Gastroesophageal sphincter (tissue), 4 donors: ENCODE results near the gene ANKS6. TPM values are rescaled to one million over a fixed set of nuclear protein-coding genes. Genes with fewer than 3 reads are reported as not detected.

ENCODE experiments used
- ATAC-seq: fragments of 150-250 bp; one replicate; pipeline ENCODE4 v1.9.1; 2016; ENCODE audit warnings: mild to moderate bottlenecking, moderate library complexity
- H3K27ac ChIP-seq, 4 donors: fragments of 200-600 bp; sonication (generic) in 3 of 4; 1 replicate in 3 of 4; 2 replicates in 1 of 4; pipeline ENCODE4 v1.5.1; 2016 to 2019
- H3K27me3 ChIP-seq: fragments of 200-600 bp; sonication (generic); one replicate; pipeline ENCODE4 v1.5.1; 2019
- H3K36me3 ChIP-seq, 2 donors: fragments of 200-600 bp; sonication (generic); one replicate each; pipeline ENCODE4 v1.5.1; 2019; ENCODE audit warnings: control low read depth in 1 of 2
- H3K4me1 ChIP-seq, 3 donors: fragments of 200-600 bp; sonication (generic); 1 replicate in 2 of 3; 2 replicates in 1 of 3; pipeline ENCODE4 v1.5.1; 2016 to 2019; ENCODE audit warnings: control low read depth in 2 of 3
- H3K4me3 ChIP-seq, 2 donors: fragments of 200-600 bp; sonication (generic); one replicate each; pipeline ENCODE4 v1.5.1; 2019; ENCODE audit warnings: mild to moderate bottlenecking in 1 of 2, moderate library complexity in 1 of 2
- H3K9me3 ChIP-seq, 3 donors: fragments of 200-600 bp; sonication (generic); one replicate each; pipeline ENCODE4 v1.5.1; 2017 to 2019; ENCODE audit warnings: control low read depth in 2 of 3
- CTCF ChIP-seq, 4 experiments: fragments of 200-600 bp in 2 of 4; fragments of 450-650 bp in 2 of 4; sonication (generic) in 1 of 4; IDR thresholded peaks; one replicate each; pipeline ENCODE4 v1.5.1; 2017 to 2019; ENCODE audit warnings: antibody characterized with exemption in 4 of 4, mild to moderate bottlenecking in 2 of 4, moderate library complexity in 2 of 4
- EP300 ChIP-seq: sonication (generic); formaldehyde crosslinking; IDR thresholded peaks from one replicate; pipeline ENCODE4 v1.6.1; 2017; ENCODE audit warnings: antibody characterized with exemption, mild to moderate bottlenecking
- POLR2A ChIP-seq, 2 donors: fragments of 450-650 bp; IDR thresholded peaks; one replicate each; pipeline ENCODE4 v1.6.1; 2017; ENCODE audit warnings: antibody characterized with exemption in 2 of 2, mild to moderate bottlenecking in 2 of 2, moderate library complexity in 1 of 2
- POLR2AphosphoS5 ChIP-seq: sonication (generic); formaldehyde crosslinking; IDR thresholded peaks from one replicate; pipeline ENCODE4 v1.6.1; 2017; ENCODE audit warnings: antibody characterized with exemption
- WGBS, 2 donors: methylation state at CpG; one replicate each; pipeline ENCODE4 v1.1.5; 2018; ENCODE audit warnings: low coverage in 1 of 2; 5-methylcytosine and 5-hydroxymethylcytosine counted together
- total RNA-seq, 4 donors: library from RNA; depleted of rRNA; stranded (reverse); fragments of >200 nt; gene quantifications; one replicate each; pipeline ENCODE4 v1.1.0, GENCODE V29; 2016

The ANKS6 gene
- total RNA-seq, 4 donors from 2014 or later, result 17.6 to 38.4 (median 22.8) TPM

DNA sequence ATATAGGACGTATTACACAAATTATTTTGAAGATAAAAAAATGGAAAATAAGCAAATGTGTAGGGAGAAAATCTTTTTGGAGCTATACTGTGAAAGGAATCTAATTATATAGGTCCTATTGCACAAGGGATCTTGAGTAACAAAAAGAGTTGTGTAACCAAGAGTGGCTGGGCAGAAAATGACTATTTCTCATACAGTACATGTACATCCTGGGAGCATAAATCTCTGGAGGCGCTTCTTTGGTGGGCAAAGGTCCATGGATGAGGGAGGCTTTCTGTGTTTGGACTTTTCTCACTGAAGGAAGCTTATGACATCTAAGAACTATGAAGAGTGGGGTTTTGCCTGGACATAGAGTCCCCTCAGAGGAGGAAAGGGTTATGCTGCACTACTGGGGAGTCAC lies 29.8 kb downstream of the ANKS6 start:
- WGBS, 2 donors, result 83 to 93% methylated on average over 2 of the region's 2 CpGs
- H3K36me3 ChIP-seq, result peaks cover 0 to 95% of the 10 kb centered on the region in 2 donors

GRCh38 chr9:98765256-98765655 lies 31.1 kb downstream of the ANKS6 start:
- Histone ChIP-seq H3K4me1 (no peaks in the 10 kb centered on the region), H3K27me3 (no peaks in the 10 kb centered on the region), H3K9me3 (peaks cover 0 to 10% (median 0%) of the 10 kb centered on the region in 3 donors), H3K27ac (no peak overlapping the region), H3K36me3 (peaks cover 0 to 95% of the 10 kb centered on the region in 2 donors), H3K4me3 (no peak overlapping the region)
- no peak for ATAC-seq
- 89 to 91% methylated on average over 1 of the region's 1 CpG for WGBS, 2 donors
- TF ChIP-seq POLR2A (IDR thresholded peaks at IDR 0.05), result no peak
- no peak for TF ChIP-seq CTCF (IDR thresholded peaks at IDR 0.05)
- no peak for TF ChIP-seq POLR2AphosphoS5
- no peak for TF ChIP-seq EP300

More for the DNA sequence above, 29.8 kb downstream of the ANKS6 start:
- Histone ChIP-seq H3K9me3 (peaks cover 0 to 10% (median 0%) of the 10 kb centered on the region in 3 donors), H3K27me3 (no peaks in the 10 kb centered on the region), H3K4me3 (no peak overlapping the region), H3K4me1 (no peaks in the 10 kb centered on the region), H3K27ac (no peak overlapping the region)
- no peak for TF ChIP-seq POLR2AphosphoS5
- no peak for ATAC-seq

DNA sequence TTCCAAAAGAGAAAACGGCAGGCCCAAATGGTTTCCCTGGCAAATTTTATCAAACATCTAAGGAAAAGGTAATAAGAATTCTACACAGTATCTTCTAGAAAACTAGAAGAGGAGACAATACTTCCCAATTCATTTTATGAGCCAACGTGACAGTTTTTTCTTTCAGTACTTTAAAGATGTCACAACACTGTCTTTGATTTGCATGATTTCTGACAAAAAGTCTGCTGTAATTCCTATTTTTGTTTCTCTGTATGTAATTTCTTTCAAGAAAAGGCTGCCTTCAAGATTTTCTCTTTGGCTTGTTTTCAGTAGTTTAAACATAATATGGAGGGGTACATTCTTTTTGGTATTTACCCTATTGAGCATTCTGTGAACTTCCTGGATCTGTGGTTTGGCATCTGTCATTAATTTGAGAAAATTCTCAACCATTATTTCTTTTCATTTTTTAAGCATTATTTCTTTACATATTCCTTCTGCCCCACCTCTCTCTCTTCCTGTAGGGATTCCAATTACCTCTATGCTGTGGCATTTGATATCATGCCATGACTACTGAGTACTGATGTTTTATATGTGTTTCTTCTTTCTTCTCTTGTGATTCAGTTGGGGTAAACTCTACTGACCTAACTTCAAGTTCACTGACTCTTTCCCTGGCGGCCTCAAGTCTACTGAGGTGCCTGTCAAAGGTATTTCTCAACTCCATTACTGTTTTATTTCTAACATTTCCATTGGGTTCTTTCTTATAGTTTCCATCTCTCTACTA lies 32.2 kb downstream of the ANKS6 start:
- WGBS, 2 donors, result 93 to 95% methylated on average over 3 of the region's 3 CpGs
- Histone ChIP-seq H3K9me3 (peaks cover 0 to 10% (median 0%) of the 10 kb centered on the region in 3 donors), H3K4me1 (no peaks in the 10 kb centered on the region), H3K36me3 (peaks cover 0 to 90% of the 10 kb centered on the region in 2 donors), H3K27ac (no peak overlapping the region), H3K4me3 (no peak overlapping the region), H3K27me3 (no peaks in the 10 kb centered on the region)
- ATAC-seq, result no peak
- TF ChIP-seq POLR2AphosphoS5 (no peak), POLR2A (IDR thresholded peaks at IDR 0.05) (no peak), CTCF (IDR thresholded peaks at IDR 0.05) (no peak), EP300 (no peak)

- H3K4me3 ChIP-seq, result no peak overlapping the region
- no peaks in the 10 kb centered on the region for H3K4me1 ChIP-seq
- H3K27ac ChIP-seq, result no peak overlapping the region
- TF ChIP-seq POLR2AphosphoS5 (no peak), CTCF (IDR thresholded peaks at IDR 0.05) (no peak), POLR2A (IDR thresholded peaks at IDR 0.05) (no peak), EP300 (no peak)
- ATAC-seq, result no peak
- H3K36me3 ChIP-seq, result peaks cover 0 to 88% of the 10 kb centered on the region in 2 donors
- peaks cover 0 to 10% (median 0%) of the 10 kb centered on the region in 3 donors for H3K9me3 ChIP-seq
- H3K27me3 ChIP-seq, result no peaks in the 10 kb centered on the region
These were observed 36.1 kb downstream of the ANKS6 start for GRCh38 chr9:98760231-98760630.

- TF ChIP-seq EP300 (no peak), POLR2AphosphoS5 (no peak), CTCF (IDR thresholded peaks at IDR 0.05) (no peak), POLR2A (IDR thresholded peaks at IDR 0.05) (no peak)
- Histone ChIP-seq H3K36me3 (peaks cover 0 to 94% of the 10 kb centered on the region in 2 donors), H3K9me3 (no peaks in the 10 kb centered on the region), H3K4me1 (no peaks in the 10 kb centered on the region), H3K27ac (no peak overlapping the region), H3K27me3 (no peaks in the 10 kb centered on the region), H3K4me3 (no peak overlapping the region)
- no peak for ATAC-seq
- WGBS, 2 donors, result 90 to 97% methylated on average over 4 to 6 of the region's 6 CpGs
These were observed 41.2 kb downstream of the ANKS6 start for GRCh38 chr9:98755006-98755618.
